HG02973 (cell line): ENCODE data around the gene RAB25.
"Not testable (repeated sequence)": the region's sequence is repeated elsewhere in the genome, so short reads cannot be mapped to it uniquely, and the experiment has no call there.

ENCODE experiments used
- ATAC-seq: cut with Tn5 transposase; IDR thresholded peaks from one replicate; pipeline ENCODE4 v1.9.1; 2021; ENCODE audit warnings: moderate library complexity; ENCODE audit not compliant: unreplicated experiment

Gene RAB25

DNA sequence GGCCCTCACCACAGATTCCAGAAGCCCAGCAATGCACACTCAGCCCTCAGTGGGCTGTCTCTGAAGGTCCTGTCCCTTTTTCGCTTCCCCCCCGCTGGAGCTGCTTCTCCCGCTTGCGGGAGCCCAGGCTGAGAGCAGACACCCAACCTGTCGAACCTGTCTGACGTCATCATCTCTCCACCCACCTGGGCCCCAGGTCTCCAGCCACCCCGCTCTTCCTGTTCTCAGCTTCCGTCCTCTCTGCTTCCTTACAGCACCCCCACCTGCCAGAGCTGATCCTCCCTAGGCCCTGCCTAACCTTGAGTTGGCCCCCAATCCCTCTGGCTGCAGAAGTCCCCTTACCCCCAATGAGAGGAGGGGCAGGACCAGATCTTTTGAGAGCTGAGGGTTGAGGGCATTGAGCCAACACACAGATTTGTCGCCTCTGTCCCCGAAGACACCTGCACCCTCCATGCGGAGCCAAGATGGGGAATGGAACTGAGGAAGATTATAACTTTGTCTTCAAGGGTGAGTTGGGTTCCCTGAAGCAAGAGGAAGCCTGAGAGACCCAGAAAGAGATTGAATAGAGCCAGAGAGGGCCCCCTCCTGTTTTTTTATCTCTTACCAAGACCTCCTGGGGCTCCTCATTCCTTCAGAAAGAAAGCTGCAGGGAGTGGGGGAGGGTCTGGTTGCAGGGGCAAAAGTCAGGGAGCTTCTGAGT lies at the start of gene RAB25:
TSS of gene RAB25 (plus strand) at position 224 of the 700 bp plus-strand sequence. CDS start at position 465, 241 bp downstream.
- ATAC-seq, result no peak

DNA sequence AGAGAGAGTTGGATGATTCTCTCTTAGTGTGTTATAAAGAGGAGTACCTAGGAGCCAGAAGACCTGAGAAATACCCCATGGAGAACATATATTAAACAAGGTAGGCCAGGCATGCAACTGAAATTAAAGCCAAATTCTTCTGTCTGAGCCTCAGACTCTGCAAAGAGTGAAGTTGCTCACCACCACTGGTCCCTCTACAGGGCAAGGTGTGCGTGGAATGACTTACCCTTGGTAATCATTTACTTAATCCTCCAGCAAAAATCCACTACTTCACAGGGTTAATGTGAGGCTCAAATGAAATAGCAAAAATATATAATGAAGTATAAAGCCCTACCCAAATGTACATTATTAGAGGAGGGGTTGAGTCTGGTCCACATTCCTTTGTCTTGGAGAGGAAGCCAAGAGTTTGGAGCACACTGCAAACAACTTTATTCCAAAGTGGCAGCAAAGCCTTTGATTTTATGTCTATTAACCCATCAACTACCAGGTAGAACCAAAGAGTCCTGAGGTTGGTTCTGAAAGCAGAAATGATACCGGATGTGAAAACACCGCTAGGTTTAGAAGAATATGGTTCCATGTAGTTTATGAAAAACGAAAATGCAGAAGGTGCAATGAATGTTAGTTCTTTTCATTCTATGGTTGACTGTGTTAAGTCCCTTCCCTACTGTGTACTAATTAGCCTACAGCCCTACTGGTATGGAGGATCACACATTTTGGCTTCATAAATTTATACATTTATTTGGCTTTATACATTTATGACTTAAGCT lies 48.7 kb upstream of the RAB25 start:
- peak; percentile 70 for ATAC-seq

DNA sequence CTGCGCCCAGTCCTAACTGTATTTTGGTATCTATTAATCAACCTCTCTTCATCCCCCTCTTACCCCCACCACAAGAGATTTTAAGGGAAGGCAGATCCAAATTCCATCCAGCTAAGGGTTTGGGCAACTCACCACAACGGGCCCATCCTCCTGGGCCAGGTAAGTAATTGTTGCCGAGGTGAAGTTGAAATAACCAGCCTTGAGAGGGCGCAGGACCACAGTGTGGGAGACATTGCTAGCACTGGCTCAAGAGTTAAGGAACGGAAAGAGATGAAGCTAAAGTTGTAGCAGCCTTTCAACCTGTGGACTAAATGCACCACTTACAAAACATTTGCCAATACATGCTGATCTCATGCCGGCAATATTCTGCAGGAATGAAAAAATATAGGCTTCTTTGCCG lies 46.1 kb upstream of the RAB25 start:
- no peak for ATAC-seq

DNA sequence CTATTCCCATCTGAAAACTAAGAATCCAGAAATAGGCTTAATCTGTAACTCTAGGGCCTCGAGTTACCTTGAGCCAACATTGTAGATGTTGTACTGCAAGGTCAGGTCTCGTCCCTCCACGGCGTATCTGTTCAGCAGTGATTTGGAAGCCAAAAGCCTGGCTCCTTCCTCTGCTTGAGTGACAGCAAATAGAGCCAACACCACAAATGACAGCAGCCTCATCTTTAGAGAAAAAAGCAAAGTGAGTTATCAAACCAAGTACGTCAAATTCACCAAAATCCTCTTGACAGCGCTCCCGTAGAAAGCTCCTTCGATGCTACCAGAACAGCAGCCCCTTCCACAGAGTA lies 41.0 kb upstream of the RAB25 start:
- no peak for ATAC-seq

DNA sequence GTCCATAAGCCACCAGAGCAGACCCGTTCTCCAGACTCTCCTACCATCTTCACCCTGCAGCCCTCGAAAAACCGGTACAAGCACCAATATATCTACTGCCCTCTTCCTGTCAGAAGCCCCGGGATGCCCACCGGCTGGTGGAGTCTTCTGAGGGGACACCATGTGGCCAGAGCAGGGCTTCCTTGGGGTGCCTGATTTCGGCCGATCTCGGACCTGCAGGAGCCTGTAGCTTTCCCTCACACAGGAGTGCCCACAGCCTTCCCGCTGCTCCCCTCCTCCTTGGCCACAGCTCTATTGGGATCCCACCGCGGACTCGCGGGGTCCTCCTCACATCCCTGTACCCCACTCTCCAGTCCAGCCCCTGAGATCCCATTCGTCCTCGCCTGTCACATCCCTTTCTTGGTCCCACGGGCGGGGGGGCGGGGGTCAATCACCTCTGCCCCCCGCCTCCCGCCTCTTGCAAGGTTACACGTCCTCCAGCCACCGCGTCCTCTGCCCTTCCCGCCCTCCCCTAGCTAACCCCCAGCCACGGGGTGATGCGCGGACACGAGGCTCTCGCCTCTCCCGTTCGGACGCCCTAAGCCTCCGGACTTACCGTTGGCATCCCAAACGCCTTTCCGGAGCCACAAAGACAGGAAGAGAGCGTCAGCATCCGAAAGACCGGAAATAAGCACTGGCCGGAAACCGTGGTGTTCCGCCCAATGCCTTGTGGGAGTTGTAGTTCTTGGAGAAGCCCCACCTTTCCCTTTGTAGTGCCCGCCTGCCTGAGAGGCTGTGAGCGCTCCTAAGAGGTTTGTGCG lies 40.5 kb upstream of the RAB25 start, which contains the start of gene SSR2:
TSS of gene SSR2 (minus strand) at position 659 of the 800 bp plus-strand sequence. CDS start 784 bp downstream, outside the sequence.
- peak; percentile 89 for ATAC-seq

DNA sequence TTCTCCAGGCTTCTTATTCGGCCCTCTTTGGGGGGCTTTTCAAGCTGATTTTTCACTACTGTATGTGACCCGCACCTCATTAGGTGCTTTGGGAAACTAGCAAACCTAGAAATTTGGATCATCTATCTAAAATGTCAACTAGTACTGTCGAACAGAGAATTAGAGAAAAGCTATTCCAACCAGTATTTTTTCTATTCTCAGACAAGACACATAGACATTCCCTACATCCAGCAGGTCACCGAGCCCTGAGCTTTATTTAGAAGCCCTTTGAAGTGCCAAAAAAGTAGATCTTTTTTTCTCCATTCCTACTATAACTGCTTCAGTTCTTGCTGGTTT lies 39.9 kb upstream of the RAB25 start:
- no peak for ATAC-seq

DNA sequence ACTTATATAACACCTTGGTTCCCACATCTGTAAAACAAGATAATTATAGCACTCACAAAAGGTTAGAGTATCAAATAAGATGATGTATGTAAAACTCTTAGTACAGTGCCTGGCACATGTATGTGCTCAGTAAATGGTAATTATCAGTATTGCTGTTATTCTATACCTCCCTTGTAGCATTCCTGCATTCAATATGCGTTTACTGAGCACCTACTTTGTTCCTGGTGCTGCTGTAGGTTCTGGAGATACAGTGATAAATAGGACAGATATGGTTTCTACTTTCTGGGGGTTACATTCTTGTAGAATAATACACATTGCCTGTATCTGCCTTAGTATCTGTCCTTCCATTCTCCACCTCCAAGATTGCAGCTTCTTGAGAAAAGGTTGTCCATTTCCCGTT lies 39.0 kb upstream of the RAB25 start:
- ATAC-seq, result no peak

DNA sequence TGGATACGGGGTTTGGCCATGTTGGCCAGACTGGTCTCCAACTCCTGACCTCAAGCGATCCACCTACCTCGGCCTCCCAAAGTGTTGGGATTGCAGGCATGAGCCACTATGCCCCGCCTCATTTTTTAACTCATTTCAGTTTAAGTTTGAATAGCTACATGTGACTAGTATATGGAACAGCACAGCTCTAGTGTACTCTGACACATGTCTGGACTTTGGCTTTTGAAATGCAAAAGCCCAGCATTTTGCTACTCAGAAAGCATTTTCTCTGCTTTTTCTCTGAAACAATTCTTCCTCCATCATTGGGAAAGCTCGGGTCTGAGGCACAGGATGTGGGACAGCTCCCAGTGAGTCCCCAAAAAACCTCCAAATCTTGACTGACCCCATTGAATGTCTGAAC lies 36.2 kb upstream of the RAB25 start:
- no peak for ATAC-seq

DNA sequence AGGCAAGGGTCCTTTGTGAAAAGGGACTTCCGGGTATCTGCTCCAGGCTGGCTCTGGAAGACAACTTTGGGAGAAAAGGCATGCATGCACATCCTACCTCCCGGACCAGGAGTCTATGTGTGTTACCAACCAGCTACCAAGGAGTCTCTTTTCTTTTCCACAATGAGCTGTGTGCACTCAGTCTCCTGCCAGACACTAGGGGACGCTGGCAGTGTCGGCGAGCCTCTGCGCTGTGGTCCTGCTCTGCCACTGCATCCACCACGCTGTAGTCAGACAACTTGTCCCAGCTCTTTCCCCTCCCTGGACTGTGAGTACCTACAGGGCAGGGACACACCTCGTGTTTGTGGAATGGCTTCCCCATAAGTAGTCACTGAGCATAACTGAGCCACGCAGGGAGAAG lies 35.1 kb upstream of the RAB25 start:
- ATAC-seq, result no peak

DNA sequence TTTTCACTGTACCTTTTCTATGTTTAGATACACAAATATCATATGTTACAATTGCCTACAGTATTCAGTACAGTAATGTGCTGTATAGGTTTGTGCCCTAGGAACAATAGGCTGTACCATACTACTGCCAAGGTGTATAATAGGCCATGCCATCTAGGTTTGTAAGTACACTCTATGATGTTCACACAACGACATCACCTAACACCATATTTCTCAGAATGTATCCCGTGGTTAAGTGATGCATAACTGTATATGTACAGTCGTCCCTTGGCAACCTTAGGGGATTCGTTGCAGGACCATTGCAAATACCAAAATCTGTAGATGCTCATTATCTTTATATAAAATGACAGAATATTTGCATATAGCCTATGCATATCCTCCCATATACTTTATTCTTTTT lies 34.4 kb upstream of the RAB25 start:
- no peak for ATAC-seq

DNA sequence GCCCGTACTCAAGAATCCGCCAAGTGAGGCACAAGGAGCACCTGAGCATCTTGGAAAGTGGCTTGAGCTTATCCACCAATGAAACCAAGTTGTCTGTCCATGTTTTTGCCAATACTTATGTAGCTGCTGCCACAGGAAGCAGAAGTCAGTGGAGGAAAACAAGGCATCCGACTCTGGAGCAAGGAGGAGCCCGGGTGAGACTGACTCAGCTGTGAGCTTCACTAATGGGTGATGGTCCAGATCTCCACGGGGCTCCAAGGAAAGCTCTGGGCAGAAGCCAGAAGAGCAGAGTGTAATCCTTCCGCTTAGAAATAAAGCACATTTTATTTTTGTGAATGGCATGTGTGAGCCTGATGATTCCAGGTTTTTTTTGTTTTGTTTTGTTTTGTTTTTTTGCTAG lies 27.9 kb upstream of the RAB25 start:
- ATAC-seq, result no peak

DNA sequence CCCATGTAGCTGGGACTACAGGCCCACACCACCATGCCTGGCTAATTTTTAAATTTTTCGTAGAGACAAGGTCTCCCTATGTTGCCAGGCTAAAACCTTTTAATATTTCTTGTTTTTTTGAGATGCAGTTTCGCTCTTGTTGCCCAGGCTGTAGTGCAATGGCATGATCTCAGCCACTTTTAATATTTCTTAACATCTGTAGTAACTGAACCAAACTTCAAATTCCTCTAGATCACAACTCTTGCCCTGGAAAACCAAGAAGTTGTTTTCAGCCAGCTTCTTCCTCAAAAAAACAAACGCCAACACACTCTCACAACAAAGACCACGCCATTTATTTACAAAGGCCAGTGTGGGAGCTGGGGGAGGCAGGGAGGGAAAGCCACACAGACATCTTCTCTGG lies 26.0 kb upstream of the RAB25 start:
- ATAC-seq, result not testable (repeated sequence)

DNA sequence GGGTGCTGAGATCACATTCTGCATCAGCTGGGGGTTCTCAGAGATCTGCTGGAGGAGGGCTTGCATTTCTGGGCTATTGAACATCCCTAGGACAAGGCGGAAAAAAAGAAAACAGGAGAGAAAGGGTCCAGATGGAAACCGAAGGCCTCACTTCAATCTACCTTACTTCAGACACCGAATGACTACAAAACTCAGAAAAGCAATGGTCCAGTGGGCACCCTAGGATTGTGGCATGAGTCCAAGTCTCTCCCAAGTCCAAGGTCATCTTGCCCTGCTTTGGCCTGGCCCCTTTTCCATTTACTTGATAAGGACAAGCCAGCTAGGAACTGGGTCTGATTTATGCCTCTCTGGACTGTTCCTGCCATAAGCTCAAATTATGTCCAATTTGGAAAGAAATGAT lies 18.1 kb upstream of the RAB25 start:
- no peak for ATAC-seq

DNA sequence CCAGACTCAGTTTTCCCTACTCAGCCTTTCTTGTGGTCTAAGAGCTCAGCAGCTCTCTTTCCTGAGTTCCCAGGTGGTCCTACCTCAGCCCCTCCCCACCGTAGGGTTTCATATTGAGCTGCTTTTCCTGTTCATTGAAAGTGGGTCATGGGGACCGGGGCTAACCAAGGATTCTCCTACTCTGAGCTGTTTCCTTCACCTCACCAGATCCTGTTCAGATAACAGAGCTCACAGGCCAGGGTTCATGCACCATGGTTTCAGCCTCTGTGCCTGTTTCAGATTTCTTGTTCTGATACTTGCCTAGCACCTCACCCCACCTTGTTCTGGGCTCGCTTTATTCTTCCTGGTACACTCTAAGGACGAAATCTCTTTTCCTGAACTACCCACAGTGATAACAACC lies 15.9 kb upstream of the RAB25 start:
- no peak for ATAC-seq

DNA sequence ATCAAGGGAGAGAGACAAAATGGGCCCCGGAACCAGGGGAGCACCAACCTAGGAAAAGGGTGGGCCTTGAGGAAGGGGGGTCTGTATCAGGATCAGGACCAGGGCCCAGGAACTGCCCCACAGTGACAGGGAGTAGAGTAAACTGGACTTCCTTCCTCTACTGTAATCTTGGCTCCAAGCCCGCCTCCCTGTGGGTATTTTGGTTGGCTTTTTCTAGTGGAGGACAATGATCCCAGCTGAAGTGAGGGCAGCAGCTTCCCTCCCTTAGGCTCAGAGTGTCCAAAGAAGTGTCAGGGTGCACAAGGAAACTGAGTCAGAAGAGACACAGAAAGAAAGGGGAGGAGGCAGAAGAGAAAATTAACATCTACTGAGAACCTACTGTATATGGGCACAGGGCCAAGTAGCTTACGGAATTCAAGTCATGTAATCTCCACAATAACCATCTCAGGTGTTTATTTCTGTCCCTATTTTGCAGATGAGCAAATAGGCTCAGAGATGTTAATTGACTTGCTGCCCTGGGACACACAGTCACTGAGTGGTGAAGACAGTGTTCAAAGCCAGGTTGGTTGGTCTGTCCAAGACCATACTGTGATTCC lies 12.2 kb upstream of the RAB25 start:
- no peak for ATAC-seq

DNA sequence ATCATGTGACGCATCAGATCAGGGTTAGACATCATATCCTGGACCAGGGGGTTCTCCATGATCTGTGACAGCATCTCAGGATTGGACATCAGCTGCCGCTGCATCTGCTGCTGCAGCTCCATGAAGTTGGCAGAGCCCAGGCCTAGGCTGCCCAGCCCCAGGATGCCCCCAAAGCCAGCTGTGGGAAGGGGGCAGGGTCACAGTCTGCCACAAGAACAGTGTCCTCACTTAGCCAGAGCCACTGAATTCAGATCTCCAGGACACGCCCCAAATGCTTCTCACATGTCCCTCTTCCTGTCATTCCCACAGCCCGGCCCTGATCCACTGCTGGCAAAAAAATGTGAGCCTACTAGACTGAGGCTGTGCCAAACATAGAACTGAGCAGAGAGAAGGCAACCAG lies 10.6 kb upstream of the RAB25 start:
- ATAC-seq, result no peak

DNA sequence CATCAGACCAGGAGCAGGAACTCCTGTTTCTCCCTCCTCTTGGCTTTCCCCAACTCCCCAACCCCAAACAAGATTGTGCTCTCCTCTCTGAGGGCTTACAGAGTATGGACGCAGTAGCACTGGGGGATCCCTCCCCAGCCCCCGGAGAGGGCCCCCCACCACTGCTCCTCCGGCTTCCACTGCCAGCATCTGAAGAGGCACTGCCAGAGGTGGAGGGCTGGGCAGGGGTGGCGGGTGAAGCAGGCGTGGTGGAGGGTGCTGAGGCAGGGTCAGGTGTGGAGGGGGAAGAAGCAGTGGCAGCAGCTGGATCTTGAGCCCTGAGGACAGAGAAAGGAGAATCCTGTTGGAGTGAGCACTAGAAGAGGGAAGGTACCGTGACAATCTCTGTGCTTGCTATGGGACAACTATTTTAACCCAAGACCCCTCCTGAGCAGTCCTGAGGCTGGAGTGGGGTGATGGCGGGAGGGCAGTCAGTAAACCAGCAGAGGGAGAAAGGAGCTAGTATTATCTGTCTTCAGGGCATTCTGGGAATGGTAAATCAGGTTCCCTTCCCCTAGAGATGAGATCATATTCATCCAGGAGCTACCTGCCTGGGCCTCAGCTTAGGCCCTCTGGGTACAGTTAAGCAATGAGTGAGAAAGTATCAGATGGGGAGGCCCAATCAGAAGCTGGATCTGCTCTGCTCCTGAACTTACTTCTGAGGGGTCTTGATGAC lies 9.8 kb upstream of the RAB25 start:
- no peak for ATAC-seq

DNA sequence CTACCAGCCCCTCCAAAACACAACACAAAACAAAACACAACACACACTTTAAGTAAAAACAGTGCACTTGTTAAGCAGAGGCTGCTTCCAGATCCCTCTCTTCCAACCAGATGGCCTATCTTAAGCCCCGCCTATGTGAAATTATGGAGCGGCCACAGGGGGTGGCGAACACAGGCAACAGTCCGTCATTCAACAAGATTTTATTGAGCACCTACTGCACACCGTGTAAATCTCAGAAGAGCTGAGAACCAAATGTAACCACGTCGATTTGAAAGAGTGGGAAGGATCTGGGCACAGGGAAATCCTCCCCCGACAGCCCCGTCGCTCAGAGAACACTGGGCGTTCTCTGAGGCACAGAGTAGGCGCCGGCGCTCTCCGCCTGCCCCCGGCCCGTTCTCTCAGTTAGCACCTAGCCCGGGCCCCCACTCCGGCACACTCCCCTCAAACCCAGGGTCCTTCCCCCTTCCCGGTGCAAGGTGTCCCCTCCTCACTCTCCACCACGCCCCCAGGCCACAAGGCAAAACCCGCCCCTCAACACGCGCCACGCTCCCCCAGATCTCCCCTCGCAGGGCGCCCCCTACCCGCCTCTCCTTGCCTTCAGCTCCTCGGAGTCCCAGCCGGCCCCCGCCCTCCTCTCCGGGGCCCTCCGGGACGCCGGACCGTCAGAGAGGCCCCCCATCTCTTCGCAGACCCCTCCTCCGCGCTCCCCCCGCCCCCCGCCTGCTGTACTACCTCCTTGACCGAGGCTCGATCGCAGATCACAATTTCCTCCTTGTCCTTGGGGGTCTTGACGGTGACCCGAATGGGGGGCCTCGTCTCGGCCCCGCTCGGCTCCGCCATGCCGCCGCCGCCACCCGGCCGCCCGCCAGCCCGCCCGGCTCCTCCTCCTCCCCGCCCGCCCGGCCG lies 7.8 kb upstream of the RAB25 start:
- no peak for ATAC-seq

DNA sequence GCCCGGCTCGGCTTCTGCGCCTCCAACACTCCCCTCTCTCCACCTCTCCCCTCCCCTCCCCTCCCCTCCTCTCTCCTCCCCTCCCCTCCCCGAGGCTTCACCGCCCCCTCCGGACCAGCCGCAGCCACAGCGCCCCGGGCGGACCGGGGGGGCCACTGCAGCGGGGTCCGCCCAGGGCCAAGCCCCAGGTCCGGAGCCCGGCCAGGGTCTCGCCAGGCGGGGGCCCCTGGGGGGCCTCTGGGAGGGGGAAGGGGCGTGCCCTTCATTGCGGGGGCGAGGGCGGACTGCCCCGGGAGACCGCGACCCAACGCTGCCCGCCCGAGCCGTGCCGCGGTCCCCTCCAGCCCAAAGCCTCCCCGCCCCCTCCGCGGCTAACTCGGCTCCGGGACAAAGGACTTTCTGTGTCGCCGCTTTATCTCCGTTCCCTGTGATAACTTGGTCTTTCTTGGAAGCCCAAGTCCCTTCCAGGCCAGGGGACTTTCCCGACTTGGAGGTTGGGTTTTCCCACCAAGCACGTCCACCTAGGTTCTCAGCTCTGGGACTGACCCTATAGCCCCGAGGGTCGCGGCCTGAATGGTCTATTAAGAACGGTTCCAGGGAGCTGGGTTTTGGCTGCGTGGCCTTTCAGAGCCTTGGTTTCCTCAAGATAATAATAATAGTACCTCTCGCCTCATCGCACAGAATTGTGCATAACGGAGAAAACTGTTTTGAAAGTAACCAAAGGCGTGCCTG lies 7.0 kb upstream of the RAB25 start, which contains the start of gene UBQLN4:
TSS of gene UBQLN4 (minus strand) at position 31 of the 732 bp plus-strand sequence. CDS start 97 bp downstream, outside the sequence.
- ATAC-seq, result peak; percentile 50
